ENCODE data around the gene NSL1.
"Not testable (repeated sequence)": the region's sequence is repeated elsewhere in the genome, so short reads cannot be mapped to it uniquely, and the experiment has no call there.

Gene NSL1

GRCh38 chr1:212743901-212744475, 47.6 kb downstream of the NSL1 start:
- peaks cover 41% of the 10 kb centered on the region for H3K4me1 Mint-ChIP-seq
- no peak overlapping the region for H3K27ac Mint-ChIP-seq
- H3K9me3 Mint-ChIP-seq = peaks cover 2% of the 10 kb centered on the region
- peaks cover 7% of the 10 kb centered on the region for H3K36me3 Mint-ChIP-seq
- no peak overlapping the region for H3K4me3 Mint-ChIP-seq
- DNase-seq (ENCODE audit: low spot score in 2 of 2) = no peak
- ATAC-seq = no peak

GRCh38 chr1:212738330-212738729, 53.2 kb downstream of the NSL1 start:
- peak overlapping the region; percentile 38 for H3K4me3 Mint-ChIP-seq
- H3K9me3 Mint-ChIP-seq = peaks cover 2% of the 10 kb centered on the region
- peak; percentile 88 for ATAC-seq
- H3K27ac Mint-ChIP-seq = peak overlapping the region; percentile 82
- DNase-seq (ENCODE audit: low spot score in 2 of 2) = no peak
- H3K36me3 Mint-ChIP-seq = peaks cover 19% of the 10 kb centered on the region
- peaks cover 34% of the 10 kb centered on the region for H3K4me1 Mint-ChIP-seq

- Mint-ChIP-seq H3K36me3 (peaks cover 19% of the 10 kb centered on the region), H3K4me1 (peaks cover 34% of the 10 kb centered on the region), H3K27ac (no peak overlapping the region), H3K4me3 (no peak overlapping the region), H3K9me3 (peaks cover 2% of the 10 kb centered on the region)
- DNase-seq (ENCODE audit: low spot score in 2 of 2) (no peak), ATAC-seq (no peak)
These were observed 54.0 kb downstream of the NSL1 start for GRCh38 chr1:212737559-212737958.

GRCh38 chr1:212733109-212733508, 58.5 kb downstream of the NSL1 start:
- Mint-ChIP-seq H3K36me3 (peaks cover 14% of the 10 kb centered on the region), H3K4me3 (no peak overlapping the region), H3K9me3 (no peaks in the 10 kb centered on the region), H3K27ac (no peak overlapping the region), H3K4me1 (peaks cover 39% of the 10 kb centered on the region)
- DNase-seq (ENCODE audit: low spot score in 2 of 2) (no peak), ATAC-seq (no peak)

GRCh38 chr1:212731630-212732029, 59.9 kb downstream of the NSL1 start:
- Mint-ChIP-seq H3K27ac (peak overlapping the region; percentile 48), H3K4me3 (peak overlapping the region; percentile 4), H3K9me3 (no peaks in the 10 kb centered on the region)

GRCh38 chr1:212728606-212729005, 63.0 kb downstream of the NSL1 start:
- peaks cover 66% of the 10 kb centered on the region for H3K4me1 Mint-ChIP-seq
- peak overlapping the region; percentile 90 for H3K27ac Mint-ChIP-seq
- ATAC-seq (no peak), DNase-seq (ENCODE audit: low spot score in 2 of 2) (no peak)
- H3K4me3 Mint-ChIP-seq = peak overlapping the region; percentile 59
- peaks cover 8% of the 10 kb centered on the region for H3K36me3 Mint-ChIP-seq
- no peaks in the 10 kb centered on the region for H3K9me3 Mint-ChIP-seq

More at GRCh38 chr1:212731630-212732029, 59.9 kb downstream of the NSL1 start:
- DNase-seq (ENCODE audit: low spot score in 2 of 2) = no peak
- no peak for ATAC-seq
- Mint-ChIP-seq H3K4me1 (peaks cover 47% of the 10 kb centered on the region), H3K36me3 (peaks cover 14% of the 10 kb centered on the region)

- Mint-ChIP-seq H3K4me1 (peaks cover 74% of the 10 kb centered on the region), H3K27ac (peak overlapping the region; percentile 90), H3K36me3 (peaks cover 8% of the 10 kb centered on the region), H3K9me3 (no peaks in the 10 kb centered on the region), H3K4me3 (peak overlapping the region; percentile 59)
- peak in 1 of 2 donors; percentile 79 for DNase-seq (ENCODE audit: low spot score in 2 of 2)
- ATAC-seq = peak; percentile 90
These were observed 64.0 kb downstream of the NSL1 start for GRCh38 chr1:212727386-212728181.

- H3K9me3 Mint-ChIP-seq; ATAC-seq; H3K36me3 Mint-ChIP-seq; H3K27ac Mint-ChIP-seq; H3K4me3 Mint-ChIP-seq; DNase-seq (ENCODE audit: low spot score in 2 of 2): not testable (repeated sequence)
- H3K4me1 Mint-ChIP-seq = peaks cover 74% of the 10 kb centered on the region
These were observed 66.9 kb downstream of the NSL1 start for GRCh38 chr1:212724679-212725078.

GRCh38 chr1:212722270-212722957, 69.2 kb downstream of the NSL1 start:
- H3K27ac Mint-ChIP-seq = peak overlapping the region; percentile 75

GRCh38 chr1:212721388-212722247, 70.0 kb downstream of the NSL1 start:
- Mint-ChIP-seq H3K9me3 (no peaks in the 10 kb centered on the region), H3K27ac (peak overlapping the region; percentile 75), H3K4me3 (peak overlapping the region; percentile 31), H3K36me3 (peaks cover 8% of the 10 kb centered on the region), H3K4me1 (peaks cover 62% of the 10 kb centered on the region)
- peak in 1 of 2 donors; percentile 82 for DNase-seq (ENCODE audit: low spot score in 2 of 2)
- ATAC-seq = peak; percentile 90

More at GRCh38 chr1:212722270-212722957, 69.2 kb downstream of the NSL1 start:
- ATAC-seq = peak; percentile 69
- Mint-ChIP-seq H3K36me3 (peaks cover 8% of the 10 kb centered on the region), H3K4me1 (peaks cover 66% of the 10 kb centered on the region), H3K9me3 (no peaks in the 10 kb centered on the region), H3K4me3 (peak overlapping the region; percentile 31)
- no peak for DNase-seq (ENCODE audit: low spot score in 2 of 2)

GRCh38 chr1:212719633-212720032, 71.9 kb downstream of the NSL1 start:
- Mint-ChIP-seq H3K27ac (no peak overlapping the region), H3K36me3 (peaks cover 8% of the 10 kb centered on the region), H3K9me3 (no peaks in the 10 kb centered on the region), H3K4me3 (no peak overlapping the region), H3K4me1 (peaks cover 55% of the 10 kb centered on the region)
- ATAC-seq (no peak), DNase-seq (ENCODE audit: low spot score in 2 of 2) (no peak)

- Mint-ChIP-seq H3K4me1 (peaks cover 52% of the 10 kb centered on the region), H3K36me3 (peaks cover 8% of the 10 kb centered on the region), H3K9me3 (no peaks in the 10 kb centered on the region), H3K4me3 (no peak overlapping the region), H3K27ac (no peak overlapping the region)
- no peak for DNase-seq (ENCODE audit: low spot score in 2 of 2)
- ATAC-seq = peak; percentile 46
These were observed 73.1 kb downstream of the NSL1 start for GRCh38 chr1:212718499-212718898.

- peaks cover 52% of the 10 kb centered on the region for H3K4me1 Mint-ChIP-seq
- ATAC-seq (no peak), DNase-seq (ENCODE audit: low spot score in 2 of 2) (no peak)
- no peak overlapping the region for H3K27ac Mint-ChIP-seq
- peaks cover 1% of the 10 kb centered on the region for H3K36me3 Mint-ChIP-seq
- H3K4me3 Mint-ChIP-seq = no peak overlapping the region
- H3K9me3 Mint-ChIP-seq = no peaks in the 10 kb centered on the region
These were observed 75.4 kb downstream of the NSL1 start for GRCh38 chr1:212716161-212716560.

- Mint-ChIP-seq H3K9me3 (no peaks in the 10 kb centered on the region), H3K4me3 (peak overlapping the region; percentile 28), H3K36me3 (no peaks in the 10 kb centered on the region)
These were observed 78.0 kb downstream of the NSL1 start for GRCh38 chr1:212713465-212714136.

More at GRCh38 chr1:212713465-212714136, 78.0 kb downstream of the NSL1 start:
- H3K27ac Mint-ChIP-seq = peak overlapping the region; percentile 70
- ATAC-seq (peak; percentile 54), DNase-seq (ENCODE audit: low spot score in 2 of 2) (peak in 1 of 2 donors; percentile 48)
- peaks cover 58% of the 10 kb centered on the region for H3K4me1 Mint-ChIP-seq
